Measurements from ENCODE around the gene GABPB2. TPM values are rescaled to one million over a fixed set of nuclear protein-coding genes. Genes with fewer than 3 reads are reported as not detected.
A peak's percentile ranks its signal among the peaks of the same experiment; 100 is the strongest.

Gene GABPB2
- total RNA-seq, 2 donors from 2014 or later = 4.3 to 9.1 TPM

DNA sequence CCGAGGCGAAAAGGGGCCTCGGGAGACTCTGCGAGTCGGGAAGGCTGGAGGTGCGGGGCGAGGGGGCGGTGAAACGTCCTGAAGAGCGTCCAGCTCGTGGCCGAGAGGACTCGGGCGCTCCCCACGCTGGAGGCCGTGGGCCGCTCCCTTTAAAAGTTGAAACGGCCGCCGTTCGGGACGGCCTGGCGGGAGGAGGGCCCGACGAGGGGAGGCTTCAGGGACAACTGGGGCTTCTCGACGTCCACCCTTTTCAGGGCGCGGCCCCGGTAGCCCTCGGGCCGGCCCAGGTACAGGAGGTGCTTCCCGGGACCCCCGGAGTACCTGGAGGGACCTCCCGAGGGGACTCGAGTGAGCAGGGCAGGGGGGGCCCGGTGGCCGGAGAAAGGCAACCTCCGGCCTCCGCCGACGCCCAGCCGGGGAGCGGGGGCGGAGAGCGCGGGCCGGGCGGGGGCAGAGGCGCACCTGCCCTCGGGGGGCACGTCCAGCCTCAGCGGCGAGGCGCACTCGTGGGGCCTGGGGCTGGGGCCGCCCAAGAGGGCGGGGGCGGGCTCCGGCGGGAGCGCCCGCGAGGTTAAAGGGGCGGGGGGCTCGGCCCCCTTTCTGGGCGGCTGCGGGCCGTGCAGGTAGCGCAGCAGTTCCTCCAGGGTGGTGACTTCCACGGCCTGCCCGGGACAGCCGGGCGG is 61.9 kb downstream of the GABPB2 start:
- peaks cover 17% of the 10 kb centered on the region for H3K4me1 ChIP-seq
- H3K4me3 ChIP-seq = no peak overlapping the region
- intact Hi-C loops (cut with DNase I) = no loop called here
- H3K27me3 ChIP-seq = peaks cover 0 to 23% of the 10 kb centered on the region in 2 donors
- ATAC-seq = no peak
- WGBS, 2 donors = 15 to 33% methylated on average over 13 to 31 of the region's 74 CpGs
- H3K36me3 ChIP-seq (replicated peaks in 1 of 2; ENCODE audit: insufficient read depth in 1 of 2, low read depth in 2 of 2) = no peaks in the 10 kb centered on the region
- H3K9me3 ChIP-seq = no peaks in the 10 kb centered on the region
- H3K27ac ChIP-seq = no peak overlapping the region
- TF ChIP-seq, protein P1, sequence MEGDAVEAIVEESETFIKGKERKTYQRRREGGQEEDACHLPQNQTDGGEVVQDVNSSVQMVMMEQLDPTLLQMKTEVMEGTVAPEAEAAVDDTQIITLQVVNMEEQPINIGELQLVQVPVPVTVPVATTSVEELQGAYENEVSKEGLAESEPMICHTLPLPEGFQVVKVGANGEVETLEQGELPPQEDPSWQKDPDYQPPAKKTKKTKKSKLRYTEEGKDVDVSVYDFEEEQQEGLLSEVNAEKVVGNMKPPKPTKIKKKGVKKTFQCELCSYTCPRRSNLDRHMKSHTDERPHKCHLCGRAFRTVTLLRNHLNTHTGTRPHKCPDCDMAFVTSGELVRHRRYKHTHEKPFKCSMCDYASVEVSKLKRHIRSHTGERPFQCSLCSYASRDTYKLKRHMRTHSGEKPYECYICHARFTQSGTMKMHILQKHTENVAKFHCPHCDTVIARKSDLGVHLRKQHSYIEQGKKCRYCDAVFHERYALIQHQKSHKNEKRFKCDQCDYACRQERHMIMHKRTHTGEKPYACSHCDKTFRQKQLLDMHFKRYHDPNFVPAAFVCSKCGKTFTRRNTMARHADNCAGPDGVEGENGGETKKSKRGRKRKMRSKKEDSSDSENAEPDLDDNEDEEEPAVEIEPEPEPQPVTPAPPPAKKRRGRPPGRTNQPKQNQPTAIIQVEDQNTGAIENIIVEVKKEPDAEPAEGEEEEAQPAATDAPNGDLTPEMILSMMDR (IDR thresholded peaks at IDR 0.05) = no peak
- TF ChIP-seq POLR2A (IDR thresholded peaks at IDR 0.05) = no peak
- no peak for DNase-seq

DNA sequence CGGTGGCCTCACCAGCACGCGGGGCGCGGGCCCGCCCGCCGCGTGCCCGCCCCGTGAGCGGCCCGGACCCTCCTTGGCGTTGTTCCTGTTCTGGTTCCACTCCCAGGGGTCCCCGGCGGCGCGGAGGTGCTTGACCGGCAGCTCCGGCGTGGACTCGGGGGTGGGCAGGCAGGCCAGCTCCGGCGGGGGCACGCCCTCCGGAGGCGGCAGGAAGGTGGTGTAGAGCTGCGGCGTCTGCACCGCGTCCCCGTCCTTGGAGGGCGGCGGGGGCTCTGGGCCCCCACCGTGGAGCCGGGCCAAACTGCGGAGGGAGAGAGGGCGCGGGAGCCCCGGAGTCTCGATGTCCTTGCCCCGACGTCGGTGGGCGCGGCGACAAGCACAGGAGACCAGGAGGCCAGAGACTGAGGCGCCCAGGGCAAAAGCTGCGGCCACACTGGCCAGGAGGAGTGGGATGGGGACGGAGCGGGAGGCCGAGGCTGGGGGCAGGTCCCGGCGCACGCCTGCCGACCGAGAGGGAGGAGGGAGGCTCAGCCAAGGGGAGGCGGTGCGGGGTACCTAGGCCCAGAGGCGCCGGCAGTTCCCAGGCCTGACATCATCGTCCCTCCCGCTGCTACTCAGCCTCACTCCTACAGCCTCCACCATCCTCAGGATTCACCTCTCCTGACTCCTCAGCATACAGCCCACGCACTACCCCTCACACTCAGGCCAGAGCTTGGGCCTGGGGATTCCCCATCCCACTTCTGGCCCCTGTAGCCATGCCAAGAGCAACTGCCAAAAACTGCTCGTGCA is 62.7 kb downstream of the GABPB2 start:
- DNase-seq (peak in 1 of 4 donors; percentile 7), ATAC-seq (no peak)
- intact Hi-C loops (cut with DNase I) = no loop called here

DNA sequence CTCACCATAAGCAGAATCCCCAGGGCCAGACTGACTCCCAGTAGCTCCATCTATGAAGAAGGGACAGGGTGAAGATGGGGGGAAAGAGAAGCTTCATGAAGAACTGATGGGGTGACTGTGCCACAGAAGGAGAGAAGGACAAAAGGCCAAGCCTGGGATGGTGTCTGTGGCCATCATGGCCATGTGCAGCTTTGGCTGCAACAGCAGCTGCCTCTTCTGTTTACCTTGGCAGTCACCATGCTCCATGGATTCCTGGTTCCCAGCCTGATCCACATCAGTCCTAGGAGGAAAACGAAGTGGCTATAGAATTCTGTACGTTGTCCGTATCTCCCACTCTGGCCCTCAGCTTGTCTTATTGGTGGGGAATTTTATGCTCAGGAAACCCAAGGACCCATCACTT is 63.8 kb downstream of the GABPB2 start:
- peaks cover 17% of the 10 kb centered on the region for H3K4me1 ChIP-seq
- WGBS, 2 donors = 45 to 59% methylated on average over 3 of the region's 3 CpGs
- peaks cover 0 to 23% of the 10 kb centered on the region in 2 donors for H3K27me3 ChIP-seq
- H3K9me3 ChIP-seq = no peaks in the 10 kb centered on the region
- no peak for ATAC-seq
- no peak overlapping the region for H3K27ac ChIP-seq
- TF ChIP-seq, protein P1 (IDR thresholded peaks at IDR 0.05) = no peak
- no peak for TF ChIP-seq POLR2A (IDR thresholded peaks at IDR 0.05)
- intact Hi-C loops (cut with DNase I) = no loop called here
- H3K4me3 ChIP-seq = no peak overlapping the region
- no peaks in the 10 kb centered on the region for H3K36me3 ChIP-seq (replicated peaks in 1 of 2; ENCODE audit: insufficient read depth in 1 of 2, low read depth in 2 of 2)
- DNase-seq = peak in 1 of 4 donors; percentile 39

More for the DNA sequence above, 62.7 kb downstream of the GABPB2 start:
- Histone ChIP-seq H3K27me3 (peaks cover 0 to 23% of the 10 kb centered on the region in 2 donors), H3K4me3 (no peak overlapping the region), H3K4me1 (peaks cover 17% of the 10 kb centered on the region), H3K36me3 (replicated peaks in 1 of 2; ENCODE audit: insufficient read depth in 1 of 2, low read depth in 2 of 2) (no peaks in the 10 kb centered on the region), H3K9me3 (no peaks in the 10 kb centered on the region), H3K27ac (no peak overlapping the region)
- 59 to 68% methylated on average over 19 to 45 of the region's 65 CpGs for WGBS, 2 donors
- TF ChIP-seq, protein P1 (IDR thresholded peaks at IDR 0.05) = no peak
- no peak for TF ChIP-seq POLR2A (IDR thresholded peaks at IDR 0.05)

DNA sequence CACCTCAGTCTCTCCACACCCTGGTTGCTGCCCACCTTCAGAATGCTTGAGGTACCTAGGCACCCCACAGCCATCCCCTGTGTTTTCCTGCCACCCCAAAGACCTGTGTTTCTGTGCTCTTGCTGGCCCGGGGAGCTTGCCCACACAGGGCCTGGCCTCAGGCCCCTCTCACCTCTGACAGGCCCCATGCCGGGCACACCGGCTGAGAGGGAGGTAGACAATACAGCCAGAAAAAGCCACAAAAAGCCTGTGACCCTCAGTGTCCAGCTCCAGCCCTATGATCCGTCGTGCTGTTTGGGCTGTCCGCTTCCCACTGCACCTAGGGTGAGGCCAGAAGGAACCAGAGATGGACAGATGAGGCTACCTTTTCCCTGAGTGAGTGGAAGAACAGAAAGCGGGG is 64.4 kb downstream of the GABPB2 start:
- H3K4me1 ChIP-seq = peaks cover 17% of the 10 kb centered on the region
- H3K4me3 ChIP-seq = no peak overlapping the region
- H3K27me3 ChIP-seq = peaks cover 0 to 23% of the 10 kb centered on the region in 2 donors
- H3K27ac ChIP-seq = no peak overlapping the region
- no peak for TF ChIP-seq POLR2A (IDR thresholded peaks at IDR 0.05)
- TF ChIP-seq, protein P1 (IDR thresholded peaks at IDR 0.05) = no peak
- 91 to 95% methylated on average over 3 to 7 of the region's 7 CpGs for WGBS, 2 donors
- DNase-seq (no peak), ATAC-seq (no peak)
- intact Hi-C loops (cut with DNase I) = no loop called here
- no peaks in the 10 kb centered on the region for H3K36me3 ChIP-seq (replicated peaks in 1 of 2; ENCODE audit: insufficient read depth in 1 of 2, low read depth in 2 of 2)
- H3K9me3 ChIP-seq = no peaks in the 10 kb centered on the region

Measured in body of pancreas (tissue), 4 donors.